MCF 10A (cell line): ENCODE results near the gene EDN3. TPM values are rescaled to one million over a fixed set of nuclear protein-coding genes. Genes with fewer than 3 reads are reported as not detected.

ENCODE experiments used
- BruUV-seq: library from RNA; stranded (reverse); fragments of 400-500 nt; replicated peaks from 2 replicates; lab custom pipeline; 2021; lab: Mats Ljungman, UMichigan
- CTCF ChIA-PET: fragments of 300-600 bp; sonication (Branson Sonifier 250); formaldehyde crosslinking; extraction: SDS; loops from one replicate; lab custom pipeline; 2021; ENCODE audit warnings: antibody characterized with exemption, inconsistent platforms; lab: Yijun Ruan, JAX
- POLR2A ChIA-PET: fragments of 300-600, 350-650 bp; sonication (Branson Sonifier 250); formaldehyde crosslinking; extraction: SDS; loops from one replicate; lab custom pipeline; 2020; ENCODE audit warnings: antibody characterized with exemption, inconsistent platforms; lab: Yijun Ruan, JAX
- DNase-seq: peaks from one replicate; pipeline ENCODE4 v3.0.0-alpha.2; 2018; ENCODE audit not compliant: unreplicated experiment
- H3K27ac Mint-ChIP-seq: one replicate; pipeline ENCODE4 v1.8.0; 2022; ENCODE audit warnings: mild to moderate bottlenecking, low read depth, mixed read lengths; ENCODE audit not compliant: unreplicated experiment
- H3K27me3 Mint-ChIP-seq: one replicate; pipeline ENCODE4 v1.8.0; 2022; ENCODE audit warnings: mixed read lengths; ENCODE audit not compliant: insufficient read depth, unreplicated experiment
- H3K36me3 Mint-ChIP-seq: one replicate; pipeline ENCODE4 v1.8.0; 2022; ENCODE audit warnings: mild to moderate bottlenecking, moderate library complexity, mixed read lengths; ENCODE audit not compliant: insufficient read depth, unreplicated experiment
- H3K4me1 Mint-ChIP-seq: one replicate; pipeline ENCODE4 v1.8.0; 2022; ENCODE audit warnings: mixed read lengths; ENCODE audit not compliant: insufficient read depth, unreplicated experiment
- H3K4me3 Mint-ChIP-seq: one replicate; pipeline ENCODE4 v1.8.0; 2022; ENCODE audit warnings: mild to moderate bottlenecking, moderate library complexity, mixed read lengths; ENCODE audit not compliant: unreplicated experiment
- H3K9me3 Mint-ChIP-seq: one replicate; pipeline ENCODE4 v1.8.0; 2022; ENCODE audit warnings: mixed read lengths; ENCODE audit not compliant: unreplicated experiment
- CTCF ChIP-seq: fragments of 200-600 bp; IDR thresholded peaks from one replicate; pipeline ENCODE4 v1.8.0; 2022; ENCODE audit warnings: antibody characterized with exemption, mild to moderate bottlenecking; ENCODE audit not compliant: unreplicated experiment
- intact Hi-C: fragments of 100-400 bp; cut with micrococcal nuclease; formaldehyde crosslinking; loops from 2 replicates; pipeline ENCODE4 v1.14.1; 2022
- total RNA-seq: library from RNA; stranded (reverse); gene quantifications from 2 replicates; pipeline ENCODE4 v1.2.3, GENCODE V29; 2022

The EDN3 gene
- total RNA-seq, 1 experiment from 2014 or later = not detected

- Mint-ChIP-seq H3K27ac (no peak overlapping the region), H3K4me3 (no peak overlapping the region), H3K9me3 (no peaks in the 10 kb centered on the region), H3K27me3 (peaks cover 67% of the 10 kb centered on the region), H3K4me1 (no peaks in the 10 kb centered on the region), H3K36me3 (no peaks in the 10 kb centered on the region)
- no peak for DNase-seq
- POLR2A ChIA-PET = no interaction called here
- BruUV-seq = no TSS peak
- CTCF ChIA-PET = interaction anchor here (0.7 kb wide), 1 partner anchor 238 kb away, joined by 3 read pairs; no protein-coding TSS in a partner anchor
- no peak for TF ChIP-seq CTCF
- intact Hi-C loops = no loop called here
Observed at GRCh38 chr20:59320426-59320825, 20.0 kb downstream of the EDN3 start.

- ChIA-PET CTCF (interaction anchor here (0.7 kb wide), 1 partner anchor 239 kb away, joined by 3 read pairs; no protein-coding TSS in a partner anchor), POLR2A (no interaction called here)
- no peak for DNase-seq
- BruUV-seq = no TSS peak
- Mint-ChIP-seq H3K27me3 (peaks cover 71% of the 10 kb centered on the region), H3K9me3 (no peaks in the 10 kb centered on the region), H3K36me3 (no peaks in the 10 kb centered on the region), H3K4me1 (no peaks in the 10 kb centered on the region), H3K27ac (no peak overlapping the region), H3K4me3 (no peak overlapping the region)
- intact Hi-C loops = no loop called here
- no peak for TF ChIP-seq CTCF
Observed at GRCh38 chr20:59320854-59321647, 20.6 kb downstream of the EDN3 start.

GRCh38 chr20:59322081-59322480, 21.7 kb downstream of the EDN3 start:
- POLR2A ChIA-PET = no interaction called here
- no TSS peak for BruUV-seq
- no peak overlapping the region for H3K27ac Mint-ChIP-seq
- peaks cover 72% of the 10 kb centered on the region for H3K27me3 Mint-ChIP-seq
- no peak for DNase-seq
- no peaks in the 10 kb centered on the region for H3K36me3 Mint-ChIP-seq
- TF ChIP-seq CTCF = no peak
- no peak overlapping the region for H3K4me3 Mint-ChIP-seq
- intact Hi-C loops = no loop called here
- no peaks in the 10 kb centered on the region for H3K9me3 Mint-ChIP-seq
- CTCF ChIA-PET = interaction anchor here (0.8 kb wide), 1 partner anchor 10 kb away, joined by 3 read pairs; no protein-coding TSS in a partner anchor
- no peaks in the 10 kb centered on the region for H3K4me1 Mint-ChIP-seq

- CTCF ChIA-PET = interaction anchor here (0.8 kb wide), 1 partner anchor 10 kb away, joined by 3 read pairs; no protein-coding TSS in a partner anchor
- H3K4me1 Mint-ChIP-seq = no peaks in the 10 kb centered on the region
- no peak for DNase-seq
- H3K9me3 Mint-ChIP-seq = no peaks in the 10 kb centered on the region
- no peak overlapping the region for H3K27ac Mint-ChIP-seq
- peaks cover 79% of the 10 kb centered on the region for H3K27me3 Mint-ChIP-seq
- BruUV-seq = no TSS peak
- H3K4me3 Mint-ChIP-seq = no peak overlapping the region
- POLR2A ChIA-PET = no interaction called here
- intact Hi-C loops = no loop called here
- H3K36me3 Mint-ChIP-seq = no peaks in the 10 kb centered on the region
- no peak for TF ChIP-seq CTCF
Observed at GRCh38 chr20:59322585-59323454, 22.4 kb downstream of the EDN3 start.
